WTC11 (cell line): ENCODE data around the gene RTN4. TPM values are rescaled to one million over a fixed set of nuclear protein-coding genes. Genes with fewer than 3 reads are reported as not detected.

Source experiments
- ATAC-seq: fragments of 200-7000 bp; cut with Tn5 transposase; 2 replicates; pipeline ENCODE4 v1.10.0; 2021; ENCODE audit warnings: mild to moderate bottlenecking, moderate library complexity
- CTCF ChIA-PET: fragments of 300-600 bp; sonication (Branson Sonifier 250); formaldehyde crosslinking; loops from one replicate; lab custom pipeline; 2021; ENCODE audit warnings: antibody characterized with exemption; lab: Charles Lee
- POLR2A ChIA-PET: fragments of 350-600 bp; sonication (Branson Sonifier 250); formaldehyde crosslinking; loops from one replicate; lab custom pipeline; 2021; ENCODE audit warnings: antibody characterized with exemption; lab: Charles Lee
- DNase-seq: peaks from one replicate; pipeline ENCODE4 v3.0.0; 2021; ENCODE audit warnings: low spot score
- H3K27ac Mint-ChIP-seq: 2 replicates; pipeline ENCODE4 v1.8.0; 2021; ENCODE audit warnings: mixed read lengths
- H3K27me3 Mint-ChIP-seq: 2 replicates; pipeline ENCODE4 v1.8.0; 2021; ENCODE audit warnings: low read depth, mild to moderate bottlenecking, moderate library complexity, mixed read lengths
- H3K36me3 Mint-ChIP-seq: 2 replicates; pipeline ENCODE4 v1.8.0; 2021; ENCODE audit warnings: mixed read lengths
- H3K4me1 Mint-ChIP-seq: 2 replicates; pipeline ENCODE4 v1.8.0; 2022; ENCODE audit warnings: mixed read lengths
- H3K4me3 Mint-ChIP-seq: 2 replicates; pipeline ENCODE4 v1.8.0; 2021; ENCODE audit warnings: mild to moderate bottlenecking, moderate library complexity, mixed read lengths
- H3K9me3 Mint-ChIP-seq: 2 replicates; pipeline ENCODE4 v1.8.0; 2021; ENCODE audit warnings: mixed read lengths
- ATF1 ChIP-seq: sonication (generic); formaldehyde crosslinking; IDR thresholded peaks from 2 replicates; pipeline ENCODE4 v1.8.1; 2023; ENCODE audit warnings: mild to moderate bottlenecking, moderate library complexity, missing genetic modification reagents
- ATF3 ChIP-seq: sonication (generic); formaldehyde crosslinking; conservative IDR thresholded peaks from 2 replicates; pipeline ENCODE4 v1.8.1; 2022; ENCODE audit warnings: mild to moderate bottlenecking, missing genetic modification reagents
- CREM ChIP-seq: sonication (generic); formaldehyde crosslinking; IDR thresholded peaks from 2 replicates; pipeline ENCODE4 v1.8.1; 2022; ENCODE audit warnings: mild to moderate bottlenecking, missing genetic modification reagents, moderate library complexity
- E2F4 ChIP-seq: sonication (generic); formaldehyde crosslinking; IDR thresholded peaks from 2 replicates; pipeline ENCODE4 v1.8.1; 2022; ENCODE audit warnings: low read depth, mild to moderate bottlenecking, moderate library complexity, missing genetic modification reagents, borderline replicate concordance
- EMX1 ChIP-seq: fragments of 250-450 bp; sonication (Bioruptor Pico); IDR thresholded peaks from 2 replicates; pipeline ENCODE4 v1.8.0; 2021; ENCODE audit warnings: mild to moderate bottlenecking
- ERG ChIP-seq: fragments of 250-450 bp; sonication (Bioruptor Pico); IDR thresholded peaks from 2 replicates; pipeline ENCODE4 v1.8.0; 2021; ENCODE audit warnings: mild to moderate bottlenecking
- FOXJ3 ChIP-seq: sonication (generic); formaldehyde crosslinking; IDR thresholded peaks from 2 replicates; pipeline ENCODE4 v1.9.0; 2021; ENCODE audit warnings: missing genetic modification reagents, mild to moderate bottlenecking, borderline replicate concordance
- GRHL2 ChIP-seq: fragments of 250-450 bp; sonication (Bioruptor Pico); IDR thresholded peaks from 2 replicates; pipeline ENCODE4 v1.8.0; 2022; ENCODE audit warnings: mild to moderate bottlenecking, moderate library complexity; ENCODE audit not compliant: insufficient replicate concordance, severe bottlenecking
- GTF2I ChIP-seq: fragments of 250-450 bp; sonication (Bioruptor Pico); conservative IDR thresholded peaks from 2 replicates; pipeline ENCODE4 v1.4.0; 2021; ENCODE audit warnings: mild to moderate bottlenecking
- HMGXB4 ChIP-seq: sonication (generic); formaldehyde crosslinking; IDR thresholded peaks from 2 replicates; pipeline ENCODE4 v1.8.1; 2023; ENCODE audit warnings: mild to moderate bottlenecking, moderate library complexity, missing genetic modification reagents
- KAT7 ChIP-seq: sonication (generic); formaldehyde crosslinking; IDR thresholded peaks from 2 replicates; pipeline ENCODE4 v1.8.1; 2023; ENCODE audit warnings: missing genetic modification reagents, mild to moderate bottlenecking, borderline replicate concordance
- MLX ChIP-seq: sonication (generic); formaldehyde crosslinking; IDR thresholded peaks from 2 replicates; pipeline ENCODE4 v1.8.1; 2023; ENCODE audit warnings: mild to moderate bottlenecking, missing genetic modification reagents, moderate library complexity
- NR1H2 ChIP-seq: sonication (generic); formaldehyde crosslinking; IDR thresholded peaks from 2 replicates; pipeline ENCODE4 v1.9.0; 2021; ENCODE audit warnings: mild to moderate bottlenecking, moderate library complexity, missing genetic modification reagents
- NR3C1 ChIP-seq: sonication (generic); formaldehyde crosslinking; conservative IDR thresholded peaks from 2 replicates; pipeline ENCODE4 v1.8.1; 2023; ENCODE audit warnings: low read depth, mild to moderate bottlenecking, missing genetic modification reagents
- PRRX2 ChIP-seq: fragments of 250-450 bp; sonication (Bioruptor Pico); IDR thresholded peaks from 2 replicates; pipeline ENCODE4 v1.8.0; 2021; ENCODE audit warnings: mild to moderate bottlenecking
- RORB ChIP-seq: fragments of 250-450 bp; sonication (Bioruptor Pico); IDR thresholded peaks from 2 replicates; pipeline ENCODE4 v1.9.0; 2021; ENCODE audit warnings: mild to moderate bottlenecking
- TCF7 ChIP-seq: sonication (generic); formaldehyde crosslinking; IDR thresholded peaks from 2 replicates; pipeline ENCODE4 v1.8.0; 2022; ENCODE audit warnings: mild to moderate bottlenecking, low read depth, missing genetic modification reagents, moderate library complexity
- TEAD4 ChIP-seq: sonication (generic); formaldehyde crosslinking; IDR thresholded peaks from 2 replicates; pipeline ENCODE4 v1.8.0; 2022; ENCODE audit warnings: mild to moderate bottlenecking, missing genetic modification reagents
- USF2 ChIP-seq: sonication (generic); formaldehyde crosslinking; IDR thresholded peaks from 2 replicates; pipeline ENCODE4 v1.8.1; 2023; ENCODE audit warnings: mild to moderate bottlenecking, missing genetic modification reagents, moderate library complexity
- ZBTB21 ChIP-seq: sonication (generic); formaldehyde crosslinking; IDR thresholded peaks from 2 replicates; pipeline ENCODE4 v1.8.1; 2023; ENCODE audit warnings: mild to moderate bottlenecking, missing genetic modification reagents, borderline replicate concordance
- ZNF138 ChIP-seq: sonication (generic); formaldehyde crosslinking; conservative IDR thresholded peaks from 2 replicates; pipeline ENCODE4 v1.8.1; 2022; ENCODE audit warnings: mild to moderate bottlenecking, moderate library complexity, missing genetic modification reagents
- ZNF317 ChIP-seq: sonication (generic); formaldehyde crosslinking; IDR thresholded peaks from 2 replicates; pipeline ENCODE4 v1.8.1; 2023; ENCODE audit warnings: low read depth, mild to moderate bottlenecking, moderate library complexity, missing genetic modification reagents, borderline replicate concordance
- ZNF425 ChIP-seq: fragments of 250-450 bp; sonication (Bioruptor Pico); conservative IDR thresholded peaks from 2 replicates; pipeline ENCODE4 v1.9.0; 2021; ENCODE audit warnings: mild to moderate bottlenecking
- ZNF671 ChIP-seq: fragments of 250-450 bp; sonication (Bioruptor Pico); IDR thresholded peaks from 2 replicates; pipeline ENCODE4 v1.8.0; 2021; ENCODE audit warnings: mild to moderate bottlenecking
- total RNA-seq: library from RNA; stranded (reverse); gene quantifications from 3 replicates; pipeline ENCODE4 v1.2.3, GENCODE V29; 2021

RTN4 gene
- total RNA-seq, 1 experiment from 2014 or later: 202 TPM

- no peak overlapping the region for H3K4me3 Mint-ChIP-seq
- H3K27ac Mint-ChIP-seq: no peak overlapping the region
- no peaks in the 10 kb centered on the region for H3K36me3 Mint-ChIP-seq
- POLR2A ChIA-PET: no interaction called here
- TF ChIP-seq GRHL2 (CRISPR knock-in tag) (no peak), PRRX2 (no peak), ATF1 (no peak), FOXJ3 (CRISPR knock-in tag) (no peak), ZBTB21 (CRISPR knock-in tag) (no peak), GTF2I (CRISPR knock-in tag) (no peak), RORB (CRISPR knock-in tag) (no peak), ZNF425 (CRISPR knock-in tag) (no peak), EMX1 (CRISPR knock-in tag) (no peak), ZNF671 (CRISPR knock-in tag) (no peak), MLX (CRISPR knock-in tag) (no peak)
- CTCF ChIA-PET: no interaction called here
- DNase-seq (no peak), ATAC-seq (no peak)
- H3K4me1 Mint-ChIP-seq: peaks cover 18% of the 10 kb centered on the region
- no peaks in the 10 kb centered on the region for H3K9me3 Mint-ChIP-seq
- H3K27me3 Mint-ChIP-seq: no peaks in the 10 kb centered on the region
These were observed 95.4 kb downstream of the RTN4 start for GRCh38 chr2:54954705-54955357.

- TF ChIP-seq RORB (CRISPR knock-in tag) (no peak), TEAD4 (no peak), ATF3 (CRISPR knock-in tag) (no peak), ZNF138 (CRISPR knock-in tag) (no peak)
- TF ChIP-seq, all 79 proteins: peak for 0
- H3K27ac Mint-ChIP-seq: no peak overlapping the region
- no peaks in the 10 kb centered on the region for H3K9me3 Mint-ChIP-seq
- no peak for DNase-seq
- no peak for ATAC-seq
- POLR2A ChIA-PET: no interaction called here
- no peaks in the 10 kb centered on the region for H3K27me3 Mint-ChIP-seq
- H3K4me1 Mint-ChIP-seq: peaks cover 18% of the 10 kb centered on the region
- CTCF ChIA-PET: no interaction called here
- H3K36me3 Mint-ChIP-seq: no peaks in the 10 kb centered on the region
- no peak overlapping the region for H3K4me3 Mint-ChIP-seq
These were observed 96.1 kb downstream of the RTN4 start for GRCh38 chr2:54954158-54954557.

- Mint-ChIP-seq H3K27ac (no peak overlapping the region), H3K27me3 (no peaks in the 10 kb centered on the region)
- no peak for ATAC-seq
- DNase-seq: no peak
- TF ChIP-seq USF2 (CRISPR knock-in tag) (no peak), KAT7 (no peak), NR3C1 (CRISPR knock-in tag) (no peak), FOXJ3 (CRISPR knock-in tag) (no peak), RORB (CRISPR knock-in tag) (no peak), PRRX2 (no peak), NR1H2 (no peak), ERG (CRISPR knock-in tag) (no peak), CREM (CRISPR knock-in tag) (no peak), ZNF317 (CRISPR knock-in tag) (no peak), E2F4 (no peak), HMGXB4 (CRISPR knock-in tag) (no peak), TCF7 (CRISPR knock-in tag) (no peak)
- TF ChIP-seq, all 79 proteins: peak for 0
- H3K4me3 Mint-ChIP-seq: no peak overlapping the region
- H3K36me3 Mint-ChIP-seq: no peaks in the 10 kb centered on the region
- ChIA-PET POLR2A (no interaction called here), CTCF (no interaction called here)
- peaks cover 23% of the 10 kb centered on the region for H3K4me1 Mint-ChIP-seq
- H3K9me3 Mint-ChIP-seq: no peaks in the 10 kb centered on the region
These were observed 97.2 kb downstream of the RTN4 start for GRCh38 chr2:54952978-54953456.
